ENCODE results near the gene PRRX2. TPM values are rescaled to one million over a fixed set of nuclear protein-coding genes. Genes with fewer than 3 reads are reported as not detected.

Gene PRRX2
- total and polyA plus RNA-seq, 2 experiments from 2014 or later = 5.8 to 8.3 TPM

DNA sequence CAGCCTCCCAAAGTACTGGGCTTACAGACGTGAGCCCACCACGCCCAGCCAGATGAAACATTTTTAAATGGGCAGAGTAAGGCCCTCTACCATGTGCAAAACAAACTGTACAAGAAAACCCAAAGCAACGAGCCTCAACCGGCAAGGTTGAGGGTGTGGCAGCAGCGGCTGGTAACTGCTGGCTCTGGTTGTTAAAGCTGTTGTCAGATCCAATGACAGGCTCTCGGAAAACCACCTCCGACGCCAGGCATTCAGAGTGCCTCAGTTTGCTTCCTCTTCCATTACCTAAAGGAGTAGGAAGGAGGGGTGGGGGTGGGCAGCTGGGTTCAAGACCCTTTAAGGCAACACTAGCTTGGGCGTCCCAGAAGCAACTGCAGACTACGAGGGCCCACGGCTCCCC lies 21.1 kb upstream of the PRRX2 start:
- no peaks in the 10 kb centered on the region for H3K9me2 ChIP-seq (ENCODE audit: insufficient read depth)

More for the DNA sequence above, 21.1 kb upstream of the PRRX2 start:
- no peaks in the 10 kb centered on the region for H3K27me3 ChIP-seq (ENCODE audit: insufficient read depth)
- H4K20me1 ChIP-seq (replicated peaks; ENCODE audit: insufficient read depth) = peaks cover 8% of the 10 kb centered on the region
- peaks cover 10% of the 10 kb centered on the region for H3K79me2 ChIP-seq (replicated peaks; ENCODE audit: insufficient read depth)
- no peak overlapping the region for H2AFZ ChIP-seq
- Mint-ChIP-seq H3K36me3 (ENCODE audit: low read depth) (no peaks in the 10 kb centered on the region; the same call in 2 of the 3 replicates), H3K4me3 (no peak overlapping the region), H3K27me3 (ENCODE audit: insufficient read depth, low read depth, poor library complexity) (peaks cover 15% of the 10 kb centered on the region), H3K27ac (no peak overlapping the region), H3K4me1 (peaks cover 9% of the 10 kb centered on the region), H3K9me3 (no peaks in the 10 kb centered on the region; the same call in 2 of the 3 replicates)
- H3K4me3 ChIP-seq = no peak overlapping the region
- no peak for DNase-seq (ENCODE audit: low spot score)
- H3K4me1 ChIP-seq (ENCODE audit: insufficient read depth) = no peaks in the 10 kb centered on the region
- ATAC-seq = no peak
- H3K4me2 ChIP-seq = no peak overlapping the region
- TF ChIP-seq, protein P1, sequence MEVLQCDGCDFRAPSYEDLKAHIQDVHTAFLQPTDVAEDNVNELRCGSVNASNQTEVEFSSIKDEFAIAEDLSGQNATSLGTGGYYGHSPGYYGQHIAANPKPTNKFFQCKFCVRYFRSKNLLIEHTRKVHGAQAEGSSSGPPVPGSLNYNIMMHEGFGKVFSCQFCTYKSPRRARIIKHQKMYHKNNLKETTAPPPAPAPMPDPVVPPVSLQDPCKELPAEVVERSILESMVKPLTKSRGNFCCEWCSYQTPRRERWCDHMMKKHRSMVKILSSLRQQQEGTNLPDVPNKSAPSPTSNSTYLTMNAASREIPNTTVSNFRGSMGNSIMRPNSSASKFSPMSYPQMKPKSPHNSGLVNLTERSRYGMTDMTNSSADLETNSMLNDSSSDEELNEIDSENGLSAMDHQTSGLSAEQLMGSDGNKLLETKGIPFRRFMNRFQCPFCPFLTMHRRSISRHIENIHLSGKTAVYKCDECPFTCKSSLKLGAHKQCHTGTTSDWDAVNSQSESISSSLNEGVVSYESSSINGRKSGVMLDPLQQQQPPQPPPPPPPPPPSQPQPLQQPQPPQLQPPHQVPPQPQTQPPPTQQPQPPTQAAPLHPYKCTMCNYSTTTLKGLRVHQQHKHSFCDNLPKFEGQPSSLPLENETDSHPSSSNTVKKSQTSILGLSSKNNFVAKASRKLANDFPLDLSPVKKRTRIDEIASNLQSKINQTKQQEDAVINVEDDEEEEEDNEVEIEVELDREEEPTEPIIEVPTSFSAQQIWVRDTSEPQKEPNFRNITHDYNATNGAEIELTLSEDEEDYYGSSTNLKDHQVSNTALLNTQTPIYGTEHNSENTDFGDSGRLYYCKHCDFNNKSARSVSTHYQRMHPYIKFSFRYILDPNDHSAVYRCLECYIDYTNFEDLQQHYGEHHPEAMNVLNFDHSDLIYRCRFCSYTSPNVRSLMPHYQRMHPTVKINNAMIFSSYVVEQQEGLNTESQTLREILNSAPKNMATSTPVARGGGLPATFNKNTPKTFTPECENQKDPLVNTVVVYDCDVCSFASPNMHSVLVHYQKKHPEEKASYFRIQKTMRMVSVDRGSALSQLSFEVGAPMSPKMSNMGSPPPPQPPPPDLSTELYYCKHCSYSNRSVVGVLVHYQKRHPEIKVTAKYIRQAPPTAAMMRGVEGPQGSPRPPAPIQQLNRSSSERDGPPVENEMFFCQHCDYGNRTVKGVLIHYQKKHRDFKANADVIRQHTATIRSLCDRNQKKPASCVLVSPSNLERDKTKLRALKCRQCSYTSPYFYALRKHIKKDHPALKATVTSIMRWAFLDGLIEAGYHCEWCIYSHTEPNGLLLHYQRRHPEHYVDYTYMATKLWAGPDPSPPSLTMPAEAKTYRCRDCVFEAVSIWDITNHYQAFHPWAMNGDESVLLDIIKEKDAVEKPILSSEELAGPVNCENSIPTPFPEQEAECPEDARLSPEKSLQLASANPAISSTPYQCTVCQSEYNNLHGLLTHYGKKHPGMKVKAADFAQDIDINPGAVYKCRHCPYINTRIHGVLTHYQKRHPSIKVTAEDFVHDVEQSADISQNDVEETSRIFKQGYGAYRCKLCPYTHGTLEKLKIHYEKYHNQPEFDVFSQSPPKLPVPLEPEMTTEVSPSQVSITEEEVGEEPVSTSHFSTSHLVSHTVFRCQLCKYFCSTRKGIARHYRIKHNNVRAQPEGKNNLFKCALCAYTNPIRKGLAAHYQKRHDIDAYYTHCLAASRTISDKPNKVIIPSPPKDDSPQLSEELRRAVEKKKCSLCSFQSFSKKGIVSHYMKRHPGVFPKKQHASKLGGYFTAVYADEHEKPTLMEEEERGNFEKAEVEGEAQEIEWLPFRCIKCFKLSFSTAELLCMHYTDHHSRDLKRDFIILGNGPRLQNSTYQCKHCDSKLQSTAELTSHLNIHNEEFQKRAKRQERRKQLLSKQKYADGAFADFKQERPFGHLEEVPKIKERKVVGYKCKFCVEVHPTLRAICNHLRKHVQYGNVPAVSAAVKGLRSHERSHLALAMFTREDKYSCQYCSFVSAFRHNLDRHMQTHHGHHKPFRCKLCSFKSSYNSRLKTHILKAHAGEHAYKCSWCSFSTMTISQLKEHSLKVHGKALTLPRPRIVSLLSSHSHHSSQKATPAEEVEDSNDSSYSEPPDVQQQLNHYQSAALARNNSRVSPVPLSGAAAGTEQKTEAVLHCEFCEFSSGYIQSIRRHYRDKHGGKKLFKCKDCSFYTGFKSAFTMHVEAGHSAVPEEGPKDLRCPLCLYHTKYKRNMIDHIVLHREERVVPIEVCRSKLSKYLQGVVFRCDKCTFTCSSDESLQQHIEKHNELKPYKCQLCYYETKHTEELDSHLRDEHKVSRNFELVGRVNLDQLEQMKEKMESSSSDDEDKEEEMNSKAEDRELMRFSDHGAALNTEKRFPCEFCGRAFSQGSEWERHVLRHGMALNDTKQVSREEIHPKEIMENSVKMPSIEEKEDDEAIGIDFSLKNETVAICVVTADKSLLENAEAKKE (CRISPR knock-in tag; IDR thresholded peaks at IDR 0.05) = no peak
- TF ChIP-seq NANOG (IDR thresholded peaks at IDR 0.05; ENCODE audit: borderline replicate concordance) (no peak), CREB1 (CRISPR knock-in tag; IDR thresholded peaks at IDR 0.05; ENCODE audit: low read depth) (no peak), EZH2phosphoT487 (IDR thresholded peaks at IDR 0.05; ENCODE audit: unreplicated experiment) (no peak), ZNF114 (CRISPR knock-in tag; IDR thresholded peaks at IDR 0.05) (no peak), EZH2 (IDR thresholded peaks at IDR 0.05; ENCODE audit: low read depth, unreplicated experiment) (no peak), STAT1 (IDR thresholded peaks at IDR 0.05; ENCODE audit: unreplicated experiment) (no peak), POLR2AphosphoS5 (IDR thresholded peaks at IDR 0.05; ENCODE audit: low read depth) (no peak), ZNF331 (CRISPR knock-in tag; IDR thresholded peaks at IDR 0.05; ENCODE audit: low read depth) (no peak), JUNB (IDR thresholded peaks at IDR 0.05; ENCODE audit: unreplicated experiment) (no peak)
- TF ChIP-seq, protein P2, sequence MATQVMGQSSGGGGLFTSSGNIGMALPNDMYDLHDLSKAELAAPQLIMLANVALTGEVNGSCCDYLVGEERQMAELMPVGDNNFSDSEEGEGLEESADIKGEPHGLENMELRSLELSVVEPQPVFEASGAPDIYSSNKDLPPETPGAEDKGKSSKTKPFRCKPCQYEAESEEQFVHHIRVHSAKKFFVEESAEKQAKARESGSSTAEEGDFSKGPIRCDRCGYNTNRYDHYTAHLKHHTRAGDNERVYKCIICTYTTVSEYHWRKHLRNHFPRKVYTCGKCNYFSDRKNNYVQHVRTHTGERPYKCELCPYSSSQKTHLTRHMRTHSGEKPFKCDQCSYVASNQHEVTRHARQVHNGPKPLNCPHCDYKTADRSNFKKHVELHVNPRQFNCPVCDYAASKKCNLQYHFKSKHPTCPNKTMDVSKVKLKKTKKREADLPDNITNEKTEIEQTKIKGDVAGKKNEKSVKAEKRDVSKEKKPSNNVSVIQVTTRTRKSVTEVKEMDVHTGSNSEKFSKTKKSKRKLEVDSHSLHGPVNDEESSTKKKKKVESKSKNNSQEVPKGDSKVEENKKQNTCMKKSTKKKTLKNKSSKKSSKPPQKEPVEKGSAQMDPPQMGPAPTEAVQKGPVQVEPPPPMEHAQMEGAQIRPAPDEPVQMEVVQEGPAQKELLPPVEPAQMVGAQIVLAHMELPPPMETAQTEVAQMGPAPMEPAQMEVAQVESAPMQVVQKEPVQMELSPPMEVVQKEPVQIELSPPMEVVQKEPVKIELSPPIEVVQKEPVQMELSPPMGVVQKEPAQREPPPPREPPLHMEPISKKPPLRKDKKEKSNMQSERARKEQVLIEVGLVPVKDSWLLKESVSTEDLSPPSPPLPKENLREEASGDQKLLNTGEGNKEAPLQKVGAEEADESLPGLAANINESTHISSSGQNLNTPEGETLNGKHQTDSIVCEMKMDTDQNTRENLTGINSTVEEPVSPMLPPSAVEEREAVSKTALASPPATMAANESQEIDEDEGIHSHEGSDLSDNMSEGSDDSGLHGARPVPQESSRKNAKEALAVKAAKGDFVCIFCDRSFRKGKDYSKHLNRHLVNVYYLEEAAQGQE (IDR thresholded peaks at IDR 0.05; ENCODE audit: unreplicated experiment) = no peak
- TF ChIP-seq, protein P3, sequence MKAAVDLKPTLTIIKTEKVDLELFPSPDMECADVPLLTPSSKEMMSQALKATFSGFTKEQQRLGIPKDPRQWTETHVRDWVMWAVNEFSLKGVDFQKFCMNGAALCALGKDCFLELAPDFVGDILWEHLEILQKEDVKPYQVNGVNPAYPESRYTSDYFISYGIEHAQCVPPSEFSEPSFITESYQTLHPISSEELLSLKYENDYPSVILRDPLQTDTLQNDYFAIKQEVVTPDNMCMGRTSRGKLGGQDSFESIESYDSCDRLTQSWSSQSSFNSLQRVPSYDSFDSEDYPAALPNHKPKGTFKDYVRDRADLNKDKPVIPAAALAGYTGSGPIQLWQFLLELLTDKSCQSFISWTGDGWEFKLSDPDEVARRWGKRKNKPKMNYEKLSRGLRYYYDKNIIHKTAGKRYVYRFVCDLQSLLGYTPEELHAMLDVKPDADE (IDR thresholded peaks at IDR 0.05) = no peak
- TF ChIP-seq, protein P4, sequence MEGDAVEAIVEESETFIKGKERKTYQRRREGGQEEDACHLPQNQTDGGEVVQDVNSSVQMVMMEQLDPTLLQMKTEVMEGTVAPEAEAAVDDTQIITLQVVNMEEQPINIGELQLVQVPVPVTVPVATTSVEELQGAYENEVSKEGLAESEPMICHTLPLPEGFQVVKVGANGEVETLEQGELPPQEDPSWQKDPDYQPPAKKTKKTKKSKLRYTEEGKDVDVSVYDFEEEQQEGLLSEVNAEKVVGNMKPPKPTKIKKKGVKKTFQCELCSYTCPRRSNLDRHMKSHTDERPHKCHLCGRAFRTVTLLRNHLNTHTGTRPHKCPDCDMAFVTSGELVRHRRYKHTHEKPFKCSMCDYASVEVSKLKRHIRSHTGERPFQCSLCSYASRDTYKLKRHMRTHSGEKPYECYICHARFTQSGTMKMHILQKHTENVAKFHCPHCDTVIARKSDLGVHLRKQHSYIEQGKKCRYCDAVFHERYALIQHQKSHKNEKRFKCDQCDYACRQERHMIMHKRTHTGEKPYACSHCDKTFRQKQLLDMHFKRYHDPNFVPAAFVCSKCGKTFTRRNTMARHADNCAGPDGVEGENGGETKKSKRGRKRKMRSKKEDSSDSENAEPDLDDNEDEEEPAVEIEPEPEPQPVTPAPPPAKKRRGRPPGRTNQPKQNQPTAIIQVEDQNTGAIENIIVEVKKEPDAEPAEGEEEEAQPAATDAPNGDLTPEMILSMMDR (conservative IDR thresholded peaks at IDR 0.05; ENCODE audit: low read depth in 2 of 2) = no peak
- H3K36me3 ChIP-seq (ENCODE audit: insufficient read depth) = no peaks in the 10 kb centered on the region
- H3K27ac ChIP-seq (ENCODE audit: low read depth) = no peak overlapping the region
- H3F3A ChIP-seq (replicated peaks; ENCODE audit: low read depth) = no peaks in the 10 kb centered on the region

Measured in GM23338 (cell line).